ENCODE measurements around the gene ETNPPL.

GRCh38 chr4:108774809-108775530 is 12.1 kb upstream of the ETNPPL start:
- TF ChIP-seq CTCF (IDR thresholded peaks at IDR 0.05; ENCODE audit: low read depth, low read length) (no peak), EZH2phosphoT487 (IDR thresholded peaks at IDR 0.05; ENCODE audit: low read depth) (no peak)

Measured in OCI-LY3 (cell line).